ENCODE data around the gene PRKCSH.

Gene PRKCSH

DNA sequence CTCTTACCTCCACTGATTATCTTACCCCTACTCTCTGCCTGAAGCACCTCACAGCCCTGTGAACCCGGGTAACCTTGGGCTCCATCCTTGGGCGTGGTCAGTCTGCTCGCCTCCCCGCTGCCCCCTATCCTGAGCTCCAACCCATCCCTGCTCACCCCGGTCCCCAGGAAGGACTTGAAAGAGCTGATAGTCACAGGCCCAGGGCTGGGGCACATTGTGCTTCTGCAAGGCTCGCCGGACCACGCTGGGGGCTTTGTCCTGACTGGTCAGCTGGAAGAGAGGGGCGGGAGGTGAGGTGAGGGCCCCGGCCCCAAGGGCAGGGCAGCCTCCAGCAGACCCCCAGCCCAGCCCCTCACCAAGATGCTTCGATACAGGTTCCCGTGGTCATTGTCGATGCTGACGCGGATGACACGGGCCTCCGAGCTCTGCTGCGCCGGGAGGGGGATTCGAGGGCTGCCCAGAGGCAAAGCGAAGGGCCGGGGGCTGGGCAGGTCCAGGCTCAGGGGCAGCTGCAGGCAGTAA lies 38.3 kb upstream of the PRKCSH start:
- no peak overlapping the region for H3K4me3 ChIP-seq (ENCODE audit: low read depth, low read length)
- TF ChIP-seq, protein P1, sequence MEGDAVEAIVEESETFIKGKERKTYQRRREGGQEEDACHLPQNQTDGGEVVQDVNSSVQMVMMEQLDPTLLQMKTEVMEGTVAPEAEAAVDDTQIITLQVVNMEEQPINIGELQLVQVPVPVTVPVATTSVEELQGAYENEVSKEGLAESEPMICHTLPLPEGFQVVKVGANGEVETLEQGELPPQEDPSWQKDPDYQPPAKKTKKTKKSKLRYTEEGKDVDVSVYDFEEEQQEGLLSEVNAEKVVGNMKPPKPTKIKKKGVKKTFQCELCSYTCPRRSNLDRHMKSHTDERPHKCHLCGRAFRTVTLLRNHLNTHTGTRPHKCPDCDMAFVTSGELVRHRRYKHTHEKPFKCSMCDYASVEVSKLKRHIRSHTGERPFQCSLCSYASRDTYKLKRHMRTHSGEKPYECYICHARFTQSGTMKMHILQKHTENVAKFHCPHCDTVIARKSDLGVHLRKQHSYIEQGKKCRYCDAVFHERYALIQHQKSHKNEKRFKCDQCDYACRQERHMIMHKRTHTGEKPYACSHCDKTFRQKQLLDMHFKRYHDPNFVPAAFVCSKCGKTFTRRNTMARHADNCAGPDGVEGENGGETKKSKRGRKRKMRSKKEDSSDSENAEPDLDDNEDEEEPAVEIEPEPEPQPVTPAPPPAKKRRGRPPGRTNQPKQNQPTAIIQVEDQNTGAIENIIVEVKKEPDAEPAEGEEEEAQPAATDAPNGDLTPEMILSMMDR (IDR thresholded peaks at IDR 0.05; ENCODE audit: low read depth, low read length, missing control alignments), result no peak
- no peaks in the 10 kb centered on the region for H3K27me3 ChIP-seq (replicated peaks)
- DNase-seq, result no peak
- H3K36me3 ChIP-seq (replicated peaks), result no peaks in the 10 kb centered on the region
- in situ Hi-C loops (cut with HindIII; ENCODE audit: low pct_ligation_motif_present, low sequenced_read_pairs), result no loop called here
- H3K27ac ChIP-seq, result no peak overlapping the region

DNA sequence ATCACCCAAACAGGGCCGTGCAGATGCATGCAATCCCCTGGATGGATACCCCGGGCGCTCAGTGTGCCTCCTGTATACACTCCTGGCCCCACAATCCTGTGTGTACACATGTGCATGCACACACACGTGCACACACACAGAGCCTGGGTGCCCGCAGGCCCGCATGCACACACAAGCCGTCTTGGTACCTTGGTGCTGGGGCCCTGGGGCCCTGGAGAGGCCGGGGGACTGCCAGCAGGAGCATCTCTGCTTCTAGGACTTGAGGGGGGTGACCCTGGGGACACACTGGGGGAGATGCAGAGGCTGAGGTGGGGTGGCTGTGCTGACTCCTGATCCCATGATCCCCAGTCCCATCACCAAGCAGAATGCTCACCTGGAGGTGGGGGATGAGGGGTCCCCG lies 35.8 kb upstream of the PRKCSH start:
- H3K27me3 ChIP-seq (replicated peaks), result no peaks in the 10 kb centered on the region
- no peak overlapping the region for H3K27ac ChIP-seq
- no peak overlapping the region for H3K4me3 ChIP-seq (ENCODE audit: low read depth, low read length)
- TF ChIP-seq, protein P1 (IDR thresholded peaks at IDR 0.05; ENCODE audit: low read depth, low read length, missing control alignments), result no peak
- no peak for DNase-seq
- no peaks in the 10 kb centered on the region for H3K36me3 ChIP-seq (replicated peaks)
- in situ Hi-C loops (cut with HindIII; ENCODE audit: low pct_ligation_motif_present, low sequenced_read_pairs), result no loop called here

DNA sequence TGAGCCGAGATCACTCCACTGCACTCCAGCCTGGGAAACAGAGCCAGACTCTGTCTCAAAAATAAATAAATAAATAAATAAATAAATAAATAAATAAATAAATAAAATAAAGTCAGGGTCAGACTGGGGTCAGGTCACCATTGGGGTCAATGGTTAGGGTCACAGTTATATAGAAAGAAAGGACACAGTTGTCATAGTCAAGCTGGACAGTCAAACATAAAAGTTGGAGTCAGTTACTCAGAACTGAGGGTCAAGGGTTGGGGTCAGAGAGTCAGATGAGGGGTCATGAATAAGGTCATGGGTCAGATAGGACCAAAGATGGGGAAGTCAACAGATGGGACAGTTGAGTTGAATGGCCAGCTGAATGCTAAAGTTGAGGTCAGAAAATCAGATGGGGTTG lies 34.6 kb upstream of the PRKCSH start:
- DNase-seq, result no peak
- TF ChIP-seq, protein P1 (IDR thresholded peaks at IDR 0.05; ENCODE audit: low read depth, low read length, missing control alignments), result no peak
- Histone ChIP-seq H3K4me3 (ENCODE audit: low read depth, low read length) (no peak overlapping the region), H3K27me3 (replicated peaks) (no peaks in the 10 kb centered on the region), H3K27ac (no peak overlapping the region), H3K36me3 (replicated peaks) (no peaks in the 10 kb centered on the region)
- in situ Hi-C loops (cut with HindIII; ENCODE audit: low pct_ligation_motif_present, low sequenced_read_pairs), result no loop called here

DNA sequence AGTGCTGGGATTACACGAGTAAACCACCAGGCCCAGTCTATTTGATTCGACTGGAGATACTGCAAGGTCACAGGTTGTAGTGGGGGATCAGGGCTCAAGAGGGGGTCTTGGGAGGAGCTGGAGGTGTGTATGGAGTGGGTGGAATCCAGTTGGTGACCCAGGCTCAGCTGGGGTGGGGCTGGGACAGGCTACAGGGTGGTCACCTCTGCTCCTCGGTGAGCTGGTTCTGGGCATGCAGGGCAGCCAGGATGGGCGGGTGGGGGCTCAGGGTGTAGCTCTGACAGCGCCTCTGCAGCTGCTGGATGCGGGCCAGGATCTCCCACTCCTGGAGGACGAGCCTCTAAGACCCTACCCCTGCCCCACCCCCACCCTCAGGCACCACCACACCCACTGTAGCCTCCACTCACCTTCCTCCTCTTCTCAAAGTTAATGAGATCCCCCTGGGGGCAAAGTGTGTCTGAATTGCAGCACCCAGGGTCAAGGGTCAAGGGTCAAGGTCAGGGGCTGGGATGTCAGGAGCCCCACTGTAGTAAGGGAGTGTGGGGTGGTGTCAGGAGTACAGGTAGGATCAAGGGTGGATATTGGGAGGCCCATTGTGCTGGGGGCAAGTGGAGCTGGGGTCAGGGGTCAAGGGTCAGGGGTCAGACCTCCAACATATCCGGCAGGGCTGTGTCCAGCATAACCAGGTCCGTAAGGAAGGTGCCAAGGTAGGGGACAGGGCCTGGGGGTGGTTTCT lies 33.5 kb upstream of the PRKCSH start:
- TF ChIP-seq, protein P1 (IDR thresholded peaks at IDR 0.05; ENCODE audit: low read depth, low read length, missing control alignments), result no peak
- no peaks in the 10 kb centered on the region for H3K36me3 ChIP-seq (replicated peaks)
- DNase-seq, result no peak
- no peak overlapping the region for H3K27ac ChIP-seq
- H3K4me3 ChIP-seq (ENCODE audit: low read depth, low read length), result no peak overlapping the region
- in situ Hi-C loops (cut with HindIII; ENCODE audit: low pct_ligation_motif_present, low sequenced_read_pairs), result no loop called here
- H3K27me3 ChIP-seq (replicated peaks), result peaks cover 4% of the 10 kb centered on the region

DNA sequence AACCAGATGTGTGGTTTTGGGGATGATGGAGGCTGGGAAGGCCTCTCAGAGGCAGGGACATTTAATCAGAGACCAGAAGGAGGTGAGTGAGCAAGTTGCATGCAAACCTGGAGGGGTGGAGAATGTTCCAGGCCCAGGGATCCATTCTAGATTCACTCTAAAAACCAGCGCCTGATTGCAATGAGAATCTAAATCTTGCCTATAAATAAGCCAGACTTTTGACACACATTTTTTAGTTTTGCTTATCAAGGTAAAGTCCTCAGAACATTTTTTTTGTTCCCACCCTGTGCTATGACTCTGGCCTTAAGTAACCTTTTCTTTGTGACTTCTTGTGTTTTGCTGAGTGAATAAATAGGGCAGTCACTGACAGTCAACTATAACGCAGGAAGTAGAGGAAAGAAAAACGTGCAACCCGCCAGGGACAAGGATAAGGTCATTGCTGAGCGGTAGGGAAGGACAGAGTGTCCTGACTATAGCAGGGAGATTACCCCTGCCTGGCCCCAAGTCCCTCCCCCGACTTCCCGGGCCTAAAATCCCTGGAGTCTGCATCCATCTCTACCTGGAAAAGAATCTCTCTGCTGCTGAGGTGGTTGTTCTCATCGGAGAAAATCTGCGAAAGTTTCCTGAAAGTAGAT lies 30.7 kb upstream of the PRKCSH start:
- Histone ChIP-seq H3K27me3 (replicated peaks) (peaks cover 4% of the 10 kb centered on the region), H3K4me3 (ENCODE audit: low read depth, low read length) (no peak overlapping the region), H3K27ac (no peak overlapping the region), H3K36me3 (replicated peaks) (no peaks in the 10 kb centered on the region)
- no peak for DNase-seq
- in situ Hi-C loops (cut with HindIII; ENCODE audit: low pct_ligation_motif_present, low sequenced_read_pairs), result no loop called here
- TF ChIP-seq, protein P1 (IDR thresholded peaks at IDR 0.05; ENCODE audit: low read depth, low read length, missing control alignments), result no peak
